K562 (cell line): ENCODE data around the gene SRCAP. TPM values are rescaled to one million over a fixed set of nuclear protein-coding genes. Genes with fewer than 3 reads are reported as not detected.

ENCODE experiments used
- ERF ChIP-seq: fragments of 450-650 bp; formaldehyde crosslinking; IDR thresholded peaks from 2 replicates; pipeline ENCODE4 v1.4.0; 2020; ENCODE audit warnings: mild to moderate bottlenecking, mixed read lengths
- POLR2A ChIP-seq: fragments of 450-650 bp; conservative IDR thresholded peaks from 2 replicates; pipeline ENCODE4 v1.6.1; 2016
- RB1 ChIP-seq: fragments of 450-650 bp; IDR thresholded peaks from 2 replicates; pipeline ENCODE4 v1.6.1; 2017; ENCODE audit warnings: low read depth, mild to moderate bottlenecking
- SMARCA4 ChIP-seq: fragments of 450-650 bp; IDR thresholded peaks from 2 replicates; pipeline ENCODE4 v1.6.1; 2016
- SPI1 ChIP-seq: IDR thresholded peaks from 2 replicates; pipeline ENCODE4 v1.6.1; 2011; ENCODE audit warnings: low read depth, low read length, control low read depth, borderline replicate concordance
- TFAM ChIP-seq: fragments of 250-450 bp; sonication (Bioruptor Pico); conservative IDR thresholded peaks from 2 replicates; pipeline ENCODE4 v1.5.0; 2021; ENCODE audit warnings: mild to moderate bottlenecking, moderate library complexity
- ZNF217 ChIP-seq: sonication (generic); formaldehyde crosslinking; IDR thresholded peaks from 2 replicates; pipeline ENCODE4 v1.8.0; 2022; ENCODE audit warnings: mild to moderate bottlenecking, missing genetic modification reagents
- polyA plus RNA-seq, 8 experiments: library from polyadenylated mRNA; depleted of rRNA in 4 of 8; stranded (reverse) in 5 of 8; unstranded in 3 of 8; fragments of >200 nt; fragmentation: Nextera tagmentation in 2 of 8; fragmentation: Illumina TruSeq in 1 of 8; extraction: Ambion mirVana in 2 of 8; extraction: Trizol in 1 of 8; gene quantifications; 2 replicates each; pipeline versions ENCODE4 v1.2.1 to v1.2.3, GENCODE V29; 2011 to 2014; ENCODE audit warnings: inconsistent platforms in 1 of 8, missing spikeins in 1 of 8
- total RNA-seq, 7 experiments: library from RNA; depleted of rRNA in 6 of 7; stranded (reverse); fragments of >200 nt in 6 of 7; fragmentation: Illumina TruSeq in 2 of 7; extraction: Trizol in 2 of 7; gene quantifications; 2 replicates each; pipeline versions ENCODE4 v1.2.1 to v1.2.3, GENCODE V29; 2011 to 2021; ENCODE audit warnings: low replicate concordance in 1 of 7
- TF ChIP-seq, protein P1 (sequence below): sonication (generic); formaldehyde crosslinking; IDR thresholded peaks from 2 replicates; pipeline ENCODE4 v1.4.0; 2020; ENCODE audit warnings: mild to moderate bottlenecking, missing genetic modification reagents
- TF ChIP-seq, protein P2 (sequence below): fragments of 250-450 bp; sonication (Bioruptor Pico); IDR thresholded peaks from 2 replicates; pipeline ENCODE4 v1.5.0; 2021

SRCAP gene
- total and polyA plus RNA-seq, 9 of the 15 experiments (the other 6 are each of a cell fraction or from before 2014, with no cell fraction given) = 0.21 to 62.6 (median 5.8) TPM

DNA sequence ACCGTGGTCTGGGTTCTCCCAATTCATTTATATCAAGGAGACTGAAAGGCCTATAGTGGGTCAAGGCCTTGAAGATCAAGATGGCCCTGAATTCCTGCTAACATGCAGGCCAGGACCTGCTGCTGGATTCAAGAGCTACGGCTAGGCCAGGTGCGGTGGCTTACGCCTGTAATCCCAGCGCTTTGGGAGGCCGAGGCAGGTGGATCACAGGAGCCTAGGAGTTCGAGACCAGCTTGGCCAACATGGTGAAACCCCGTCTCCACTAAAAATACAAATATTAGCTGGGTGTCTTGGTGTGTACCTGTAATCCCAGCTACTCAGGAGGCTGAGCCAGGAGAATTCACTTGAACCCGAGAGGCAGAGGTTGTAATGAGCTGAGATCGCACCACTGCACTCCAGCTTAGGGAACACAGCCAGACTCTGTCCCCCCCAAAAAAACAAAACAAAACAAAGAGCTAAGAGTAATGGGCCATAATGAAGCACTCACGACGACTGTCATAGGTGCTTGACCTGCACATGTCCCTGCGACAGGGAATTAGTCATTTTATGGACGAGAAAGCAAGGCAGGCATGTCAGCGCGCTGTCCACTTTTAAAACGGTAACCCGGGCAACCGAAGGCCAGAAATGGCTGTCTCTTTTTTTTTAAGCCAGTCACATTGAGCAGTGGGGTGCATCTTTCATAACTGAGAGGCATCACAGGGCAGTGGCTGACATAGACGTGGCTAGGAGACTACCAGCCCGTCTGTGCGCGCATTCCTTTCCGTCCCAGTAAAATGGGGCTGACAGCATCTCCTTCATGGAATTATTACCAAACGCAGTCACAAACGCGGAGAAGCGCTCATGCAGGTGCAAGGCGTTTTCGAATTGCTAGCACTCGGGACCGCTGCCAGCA lies 41.8 kb upstream of the SRCAP start (continued):
- TF ChIP-seq, protein P1, sequence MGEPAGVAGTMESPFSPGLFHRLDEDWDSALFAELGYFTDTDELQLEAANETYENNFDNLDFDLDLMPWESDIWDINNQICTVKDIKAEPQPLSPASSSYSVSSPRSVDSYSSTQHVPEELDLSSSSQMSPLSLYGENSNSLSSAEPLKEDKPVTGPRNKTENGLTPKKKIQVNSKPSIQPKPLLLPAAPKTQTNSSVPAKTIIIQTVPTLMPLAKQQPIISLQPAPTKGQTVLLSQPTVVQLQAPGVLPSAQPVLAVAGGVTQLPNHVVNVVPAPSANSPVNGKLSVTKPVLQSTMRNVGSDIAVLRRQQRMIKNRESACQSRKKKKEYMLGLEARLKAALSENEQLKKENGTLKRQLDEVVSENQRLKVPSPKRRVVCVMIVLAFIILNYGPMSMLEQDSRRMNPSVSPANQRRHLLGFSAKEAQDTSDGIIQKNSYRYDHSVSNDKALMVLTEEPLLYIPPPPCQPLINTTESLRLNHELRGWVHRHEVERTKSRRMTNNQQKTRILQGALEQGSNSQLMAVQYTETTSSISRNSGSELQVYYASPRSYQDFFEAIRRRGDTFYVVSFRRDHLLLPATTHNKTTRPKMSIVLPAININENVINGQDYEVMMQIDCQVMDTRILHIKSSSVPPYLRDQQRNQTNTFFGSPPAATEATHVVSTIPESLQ (CRISPR knock-in tag) = no peak
- TF ChIP-seq ERF (0 out of 2 replicates have a peak, but pooled peaks have one; percentile 36), SMARCA4 (0 out of 2 replicates have a peak, but pooled peaks have one; percentile 11), ZNF217 (CRISPR knock-in tag) (no peak), POLR2A (peak; percentile 36), TFAM (no peak), RB1 (no peak), SPI1 (no peak)
- TF ChIP-seq, protein P2, sequence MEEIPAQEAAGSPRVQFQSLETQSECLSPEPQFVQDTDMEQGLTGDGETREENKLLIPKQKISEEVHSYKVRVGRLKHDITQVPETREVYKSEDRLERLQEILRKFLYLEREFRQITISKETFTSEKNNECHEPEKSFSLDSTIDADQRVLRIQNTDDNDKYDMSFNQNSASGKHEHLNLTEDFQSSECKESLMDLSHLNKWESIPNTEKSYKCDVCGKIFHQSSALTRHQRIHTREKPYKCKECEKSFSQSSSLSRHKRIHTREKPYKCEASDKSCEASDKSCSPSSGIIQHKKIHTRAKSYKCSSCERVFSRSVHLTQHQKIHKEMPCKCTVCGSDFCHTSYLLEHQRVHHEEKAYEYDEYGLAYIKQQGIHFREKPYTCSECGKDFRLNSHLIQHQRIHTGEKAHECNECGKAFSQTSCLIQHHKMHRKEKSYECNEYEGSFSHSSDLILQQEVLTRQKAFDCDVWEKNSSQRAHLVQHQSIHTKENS = no peak
